GM19455 (cell line): ENCODE measurements around the gene SHC4.
A peak's percentile ranks its signal among the peaks of the same experiment; 100 is the strongest.
"Not testable (repeated sequence)": the region's sequence is repeated elsewhere in the genome, so short reads cannot be mapped to it uniquely, and the experiment has no call there.

Experiments used
- ATAC-seq: cut with Tn5 transposase; IDR thresholded peaks from one replicate; pipeline ENCODE4 v1.9.1; 2021; ENCODE audit not compliant: unreplicated experiment

SHC4 gene

GRCh38 chr15:48855501-48856440, 107.9 kb downstream of the SHC4 start:
- no peak for ATAC-seq

- not testable (repeated sequence) for ATAC-seq
These were observed 109.3 kb downstream of the SHC4 start for GRCh38 chr15:48854434-48854833.

GRCh38 chr15:48851956-48852355, 111.8 kb downstream of the SHC4 start:
- no peak for ATAC-seq

- ATAC-seq: no peak
These were observed 113.1 kb downstream of the SHC4 start for GRCh38 chr15:48850648-48851047.

GRCh38 chr15:48845123-48845522, 118.6 kb downstream of the SHC4 start:
- ATAC-seq: no peak

GRCh38 chr15:48842501-48842900, 121.2 kb downstream of the SHC4 start:
- ATAC-seq: no peak

GRCh38 chr15:48834756-48835155, 129.0 kb downstream of the SHC4 start:
- ATAC-seq: no peak

- no peak for ATAC-seq
These were observed 130.0 kb downstream of the SHC4 start for GRCh38 chr15:48833526-48834239.

- no peak for ATAC-seq
These were observed 131.1 kb downstream of the SHC4 start for GRCh38 chr15:48832648-48833047.

GRCh38 chr15:48828906-48829305, 134.8 kb downstream of the SHC4 start:
- ATAC-seq: no peak

- no peak for ATAC-seq
These were observed 135.2 kb downstream of the SHC4 start for GRCh38 chr15:48828471-48828870.

- ATAC-seq: no peak
These were observed 138.6 kb downstream of the SHC4 start for GRCh38 chr15:48825075-48825474.

GRCh38 chr15:48823706-48824105, 140.0 kb downstream of the SHC4 start:
- no peak for ATAC-seq

- ATAC-seq: no peak
These were observed 140.5 kb downstream of the SHC4 start for GRCh38 chr15:48823237-48823636.

- no peak for ATAC-seq
These were observed 149.4 kb downstream of the SHC4 start for GRCh38 chr15:48814286-48814685.

- ATAC-seq: no peak
These were observed 152.3 kb downstream of the SHC4 start for GRCh38 chr15:48811325-48811958.

- peak; percentile 95 for ATAC-seq
These were observed 153.1 kb downstream of the SHC4 start, which contains the start of gene CEP152 for GRCh38 chr15:48810414-48811324. Gene CEP152 (minus strand): TSS chr15:48811069. CDS start chr15:48805649, 5,420 bp downstream.

- no peak for ATAC-seq
These were observed 157.6 kb downstream of the SHC4 start for GRCh38 chr15:48806151-48806550.

- no peak for ATAC-seq
These were observed 158.1 kb downstream of the SHC4 start for GRCh38 chr15:48805591-48805990.

- no peak for ATAC-seq
These were observed 159.8 kb downstream of the SHC4 start for GRCh38 chr15:48803877-48804276.
